CD4-positive, CD25-positive, alpha-beta regulatory T cell (primary cell): ENCODE data around the gene AGXT2. TPM values are rescaled to one million over a fixed set of nuclear protein-coding genes. Genes with fewer than 3 reads are reported as not detected.

Experiments
- ATAC-seq, 2 donors: fragments of 150-1000 bp; cut with Tn5 transposase; one replicate each; pipeline ENCODE4 v1.10.0; 2021; ENCODE audit warnings: low read depth in 2 of 2, moderate number of reproducible peaks in 2 of 2, moderate library complexity in 1 of 2
- DNase-seq, 3 donors: peaks; one replicate each; pipeline versions ENCODE4 v3.0.0 to v3.0.0-alpha.2; 2012 to 2022; ENCODE audit warnings: mixed read lengths in 1 of 3
- H3K27ac ChIP-seq: one replicate; pipeline ENCODE4 v1.7.0; 2013; ENCODE audit warnings: mild to moderate bottlenecking, low read length; ENCODE audit not compliant: insufficient read depth, poor library complexity, severe bottlenecking
- H3K27me3 ChIP-seq: one replicate; pipeline ENCODE4 v1.7.0; 2013; ENCODE audit warnings: low read length; ENCODE audit not compliant: control insufficient read depth, insufficient read depth
- H3K36me3 ChIP-seq: one replicate; pipeline ENCODE4 v1.7.0; 2013; ENCODE audit warnings: mild to moderate bottlenecking, low read length, moderate library complexity; ENCODE audit not compliant: control insufficient read depth, insufficient read depth
- H3K4me1 ChIP-seq: 2 replicates; pipeline ENCODE4 v1.7.0; 2013; ENCODE audit warnings: mild to moderate bottlenecking, low read length; ENCODE audit not compliant: insufficient read depth, control insufficient read depth, poor library complexity, severe bottlenecking
- H3K4me3 ChIP-seq: one replicate; pipeline ENCODE4 v1.7.0; 2013; ENCODE audit warnings: low read depth, mild to moderate bottlenecking, low read length, moderate library complexity
- H3K9me3 ChIP-seq, 2 experiments: 1 replicate in 1 of 2; 2 replicates in 1 of 2; pipeline ENCODE4 v1.7.0; 2013; ENCODE audit warnings: low read length in 2 of 2, mild to moderate bottlenecking in 1 of 2, moderate library complexity in 1 of 2; ENCODE audit not compliant: control insufficient read depth in 2 of 2
- H3K27ac Mint-ChIP-seq, 3 donors: one replicate each; pipeline ENCODE4 v1.8.0; 2020 to 2022; ENCODE audit warnings: mild to moderate bottlenecking in 3 of 3, mixed read lengths in 3 of 3, moderate library complexity in 2 of 3
- H3K27me3 Mint-ChIP-seq: one replicate; pipeline ENCODE4 v1.8.0; 2022; ENCODE audit warnings: mild to moderate bottlenecking, mixed read lengths
- H3K36me3 Mint-ChIP-seq: one replicate; pipeline ENCODE4 v1.8.0; 2020; ENCODE audit warnings: mixed read lengths
- H3K4me1 Mint-ChIP-seq, 4 donors: one replicate each; pipeline ENCODE4 v1.8.0; 2020 to 2022; ENCODE audit warnings: mixed read lengths in 4 of 4, mild to moderate bottlenecking in 1 of 4
- H3K4me3 Mint-ChIP-seq, 4 donors: one replicate each; pipeline ENCODE4 v1.8.0; 2020 to 2022; ENCODE audit warnings: mild to moderate bottlenecking in 4 of 4, mixed read lengths in 4 of 4, moderate library complexity in 3 of 4
- H3K9me3 Mint-ChIP-seq, 7 donors: one replicate each; pipeline ENCODE4 v1.8.0; 2020 to 2022; ENCODE audit warnings: mixed read lengths in 7 of 7, mild to moderate bottlenecking in 3 of 7, moderate library complexity in 2 of 7
- polyA plus RNA-seq, 4 donors: library from polyadenylated mRNA; unstranded; fragments of 300-500 nt; fragmentation: Illumina TruSeq; gene quantifications; one replicate each; pipeline ENCODE4 v1.2.3, GENCODE V29; 2021
- total RNA-seq: library from RNA; stranded (reverse); gene quantifications from one replicate; pipeline ENCODE4 v1.2.3, GENCODE V29; 2022

The AGXT2 gene
- total and polyA plus RNA-seq, 5 donors from 2014 or later, result not detected

DNA sequence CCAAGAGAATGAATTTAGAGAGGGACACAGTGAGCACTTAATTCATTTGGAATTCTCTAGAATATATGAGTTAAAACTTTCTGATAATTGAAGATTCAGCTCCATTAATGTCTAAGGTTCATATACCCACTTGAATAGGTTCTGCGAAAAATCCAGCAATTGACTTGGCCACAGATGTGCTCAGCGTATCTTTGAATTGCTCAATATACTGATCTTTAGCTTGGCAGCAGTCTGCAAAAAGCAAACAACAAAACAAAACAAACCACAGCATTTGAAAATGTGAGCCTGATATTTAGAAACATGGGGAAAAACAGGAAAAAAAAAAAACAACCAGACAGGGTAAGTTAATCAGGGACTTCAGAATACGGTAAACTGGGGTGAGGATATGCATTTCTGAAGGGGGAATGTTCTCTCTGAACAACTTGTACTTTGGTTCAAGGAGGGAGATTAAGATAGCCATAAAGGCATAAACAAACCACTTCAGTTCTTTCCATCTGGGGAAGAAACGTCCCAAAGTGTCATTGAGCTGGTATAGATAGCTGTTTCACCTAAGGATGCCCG lies 21.4 kb downstream of the AGXT2 start:
- Mint-ChIP-seq H3K27ac (no peak overlapping the region), H3K4me3 (no peak overlapping the region), H3K9me3 (no peaks in the 10 kb centered on the region), H3K36me3 (no peaks in the 10 kb centered on the region), H3K4me1 (no peaks in the 10 kb centered on the region), H3K27me3 (peaks cover 16% of the 10 kb centered on the region)
- ATAC-seq (no peak), DNase-seq (no peak)
- Histone ChIP-seq H3K36me3 (no peaks in the 10 kb centered on the region), H3K4me3 (no peak overlapping the region), H3K4me1 (no peaks in the 10 kb centered on the region), H3K27ac (no peak overlapping the region), H3K9me3 (no peaks in the 10 kb centered on the region), H3K27me3 (peaks cover 3% of the 10 kb centered on the region)

DNA sequence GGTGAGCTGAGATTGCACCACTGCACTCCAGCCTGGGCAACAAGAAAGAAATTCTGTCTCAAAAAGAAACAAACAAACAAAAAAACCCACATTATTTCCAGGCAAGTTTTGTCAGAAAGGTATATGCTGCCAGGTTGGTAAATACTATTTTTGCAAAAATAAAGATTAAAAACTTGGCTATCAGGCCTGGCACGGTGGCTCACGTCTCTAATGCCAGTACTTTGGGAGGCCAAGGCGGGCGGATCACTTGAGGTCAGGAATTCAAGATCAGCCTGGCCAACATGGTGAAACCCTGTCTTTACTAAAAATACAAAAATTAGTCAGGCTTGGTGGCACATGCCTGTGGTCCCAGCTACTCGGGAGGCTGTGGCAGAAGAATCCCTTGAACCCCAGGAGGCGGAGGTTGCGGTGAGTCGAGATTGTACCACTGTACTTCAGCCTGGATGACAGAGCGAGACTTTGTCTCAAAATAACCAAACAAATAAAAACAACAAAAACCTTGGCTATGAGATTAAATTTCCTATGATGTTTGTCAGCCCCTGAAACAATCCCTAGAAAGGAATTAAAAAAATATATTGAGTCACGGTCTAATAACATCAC lies 22.7 kb downstream of the AGXT2 start:
- DNase-seq (no peak), ATAC-seq (no peak)
- Mint-ChIP-seq H3K9me3 (no peaks in the 10 kb centered on the region), H3K4me1 (no peaks in the 10 kb centered on the region), H3K4me3 (no peak overlapping the region), H3K27me3 (peaks cover 7% of the 10 kb centered on the region), H3K36me3 (no peaks in the 10 kb centered on the region), H3K27ac (no peak overlapping the region)
- H3K27ac ChIP-seq, result no peak overlapping the region
- no peaks in the 10 kb centered on the region for H3K4me1 ChIP-seq
- peaks cover 3% of the 10 kb centered on the region for H3K27me3 ChIP-seq
- no peaks in the 10 kb centered on the region for H3K36me3 ChIP-seq
- no peaks in the 10 kb centered on the region for H3K9me3 ChIP-seq
- no peak overlapping the region for H3K4me3 ChIP-seq

DNA sequence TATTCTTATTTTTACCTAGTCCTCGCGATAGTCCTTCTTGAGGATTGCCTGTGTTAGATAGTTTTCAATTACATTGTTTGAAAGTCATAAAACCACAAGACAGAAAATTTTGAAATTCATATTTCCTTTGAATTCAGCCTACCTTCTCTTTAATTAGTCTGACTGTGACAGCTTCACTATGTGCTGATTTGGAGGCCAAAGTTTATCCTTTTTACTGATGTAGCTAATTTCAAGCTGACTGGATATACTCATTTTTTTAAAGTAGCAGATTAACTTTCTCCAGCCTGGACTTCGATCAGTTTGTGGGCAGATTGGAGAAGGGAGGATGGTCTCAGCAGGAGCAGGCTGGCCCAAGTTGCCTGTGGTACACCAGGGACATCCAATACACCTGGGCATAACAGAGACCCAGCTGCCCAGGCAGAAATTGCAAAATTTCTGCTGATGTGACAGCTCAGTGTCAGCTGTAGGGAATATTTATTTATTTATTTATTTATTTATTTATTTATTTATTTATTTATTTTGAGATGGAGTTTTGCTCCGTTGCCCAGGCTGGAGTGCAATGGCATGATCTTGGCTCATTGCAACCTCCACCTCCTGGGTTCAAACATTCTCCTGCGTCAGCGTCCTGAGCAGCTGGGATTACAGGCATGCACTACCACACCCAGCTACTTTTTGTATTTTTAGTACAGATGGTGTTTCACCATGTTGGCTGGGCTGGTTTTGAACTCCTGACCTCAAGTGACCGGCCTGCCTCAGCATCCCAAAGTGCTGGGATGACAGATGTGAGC lies 24.2 kb downstream of the AGXT2 start:
- no peaks in the 10 kb centered on the region for H3K9me3 Mint-ChIP-seq
- Histone ChIP-seq H3K27ac (no peak overlapping the region), H3K36me3 (no peaks in the 10 kb centered on the region), H3K4me1 (no peaks in the 10 kb centered on the region), H3K9me3 (no peaks in the 10 kb centered on the region), H3K27me3 (peaks cover 1% of the 10 kb centered on the region), H3K4me3 (no peak overlapping the region)
- no peaks in the 10 kb centered on the region for H3K36me3 Mint-ChIP-seq
- ATAC-seq, result no peak
- peaks cover 7% of the 10 kb centered on the region for H3K27me3 Mint-ChIP-seq
- DNase-seq, result no peak
- H3K4me1 Mint-ChIP-seq, result no peaks in the 10 kb centered on the region
- no peak overlapping the region for H3K4me3 Mint-ChIP-seq
- H3K27ac Mint-ChIP-seq, result no peak overlapping the region

DNA sequence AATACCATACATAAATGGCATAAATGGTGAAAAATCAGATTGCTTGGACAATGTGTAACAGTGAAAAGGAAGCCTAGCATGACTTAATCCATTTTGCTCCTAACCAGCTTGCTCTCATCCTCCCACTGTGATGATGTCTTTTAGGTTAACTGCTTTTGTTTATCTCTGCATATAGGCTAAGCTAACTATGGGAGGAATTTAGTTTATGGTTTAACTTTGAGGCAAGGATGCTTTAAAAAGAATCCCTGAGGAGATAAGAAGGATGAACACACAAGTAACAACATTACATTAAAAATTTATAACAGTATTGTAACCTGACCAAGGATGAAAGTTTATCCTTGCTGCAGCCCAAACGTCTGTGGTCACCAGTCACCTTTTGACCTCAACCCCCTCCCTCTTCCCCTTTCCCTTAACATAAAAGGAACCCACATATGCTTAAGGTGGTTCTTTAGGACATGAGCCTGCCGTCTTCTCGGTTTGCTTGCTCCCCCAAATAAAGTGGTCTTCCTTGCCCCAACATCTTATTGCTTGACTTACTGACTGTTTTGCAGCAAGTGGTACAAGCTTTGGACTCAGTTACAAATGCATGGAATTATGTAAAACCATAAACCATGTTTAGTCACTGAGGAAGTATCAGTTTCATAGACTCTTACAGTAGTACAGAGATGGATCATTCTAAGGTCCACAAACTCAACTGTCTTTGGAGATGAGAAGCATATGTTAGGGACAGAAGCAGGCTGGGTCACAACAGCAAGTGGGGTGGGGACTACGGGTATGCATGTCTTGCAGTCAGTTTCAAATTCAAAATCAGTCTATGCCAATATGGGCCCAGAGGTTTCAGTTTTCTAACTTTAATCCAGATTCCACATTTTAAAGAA lies 31.3 kb downstream of the AGXT2 start:
- DNase-seq, result no peak
- no peaks in the 10 kb centered on the region for H3K9me3 ChIP-seq

DNA sequence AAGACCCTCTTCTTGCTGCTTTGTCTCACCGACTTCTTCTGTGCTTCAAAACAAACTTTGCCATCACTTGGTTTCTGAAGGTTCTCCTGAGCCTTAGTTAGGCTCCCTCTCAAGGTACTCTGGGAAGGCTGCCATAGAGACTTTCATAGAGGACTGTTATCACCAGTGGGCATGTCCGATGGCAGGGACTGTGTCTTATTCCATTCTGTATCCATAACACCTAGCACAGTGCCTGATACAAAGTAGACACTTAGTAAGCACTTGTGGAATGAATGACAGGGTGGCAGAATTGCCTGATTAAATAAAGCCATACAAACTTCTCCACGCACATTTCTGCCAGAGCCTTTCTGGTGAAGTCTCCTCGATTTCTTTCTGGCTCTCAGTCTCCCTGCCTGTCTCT lies 32.7 kb downstream of the AGXT2 start:
- no peak for ATAC-seq
- Histone ChIP-seq H3K27ac (no peak overlapping the region), H3K4me3 (no peak overlapping the region), H3K36me3 (no peaks in the 10 kb centered on the region), H3K9me3 (no peaks in the 10 kb centered on the region), H3K4me1 (no peaks in the 10 kb centered on the region), H3K27me3 (no peaks in the 10 kb centered on the region)
- Mint-ChIP-seq H3K27me3 (peaks cover under 1% of the 10 kb centered on the region), H3K4me1 (no peaks in the 10 kb centered on the region), H3K4me3 (no peak overlapping the region), H3K36me3 (no peaks in the 10 kb centered on the region), H3K9me3 (peaks cover 0 to 7% (median 2%) of the 10 kb centered on the region in 7 donors), H3K27ac (no peak overlapping the region)
- no peak for DNase-seq

More for the DNA sequence above, 31.3 kb downstream of the AGXT2 start:
- Mint-ChIP-seq H3K27me3 (no peaks in the 10 kb centered on the region), H3K4me3 (no peak overlapping the region), H3K27ac (no peak overlapping the region), H3K9me3 (peaks cover 0 to 7% (median 2%) of the 10 kb centered on the region in 7 donors), H3K4me1 (no peaks in the 10 kb centered on the region), H3K36me3 (no peaks in the 10 kb centered on the region)
- Histone ChIP-seq H3K27me3 (no peaks in the 10 kb centered on the region), H3K4me3 (no peak overlapping the region), H3K4me1 (no peaks in the 10 kb centered on the region), H3K36me3 (no peaks in the 10 kb centered on the region), H3K27ac (no peak overlapping the region)
- ATAC-seq, result no peak

DNA sequence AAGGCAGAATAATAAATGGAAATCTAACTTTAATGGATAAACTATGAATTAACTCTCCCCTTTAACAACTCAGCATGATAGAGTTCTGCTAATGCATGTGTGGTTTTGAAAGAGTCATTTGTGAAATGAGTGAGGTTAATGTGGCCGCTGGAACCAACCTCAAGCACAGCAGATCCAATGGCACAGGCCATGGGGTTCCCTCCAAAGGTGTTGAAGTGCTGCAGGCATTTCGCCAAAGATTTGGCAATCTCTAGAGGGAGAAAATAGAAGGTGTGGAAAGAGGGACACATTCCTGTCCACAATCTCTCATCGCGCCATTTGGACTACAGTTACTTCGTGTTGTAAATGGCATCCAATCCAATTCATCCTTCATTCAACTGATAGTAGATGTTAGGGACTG lies 35.0 kb downstream of the AGXT2 start:
- H3K36me3 ChIP-seq, result no peaks in the 10 kb centered on the region
- H3K4me3 ChIP-seq, result no peak overlapping the region
- H3K4me3 Mint-ChIP-seq, result no peak overlapping the region
- H3K27me3 Mint-ChIP-seq, result peaks cover 8% of the 10 kb centered on the region
- H3K4me1 ChIP-seq, result no peaks in the 10 kb centered on the region
- H3K27ac ChIP-seq, result no peak overlapping the region
- no peak overlapping the region for H3K27ac Mint-ChIP-seq
- ATAC-seq (no peak), DNase-seq (no peak)
- no peaks in the 10 kb centered on the region for H3K36me3 Mint-ChIP-seq
- H3K9me3 ChIP-seq, result no peaks in the 10 kb centered on the region
- peaks cover 5% of the 10 kb centered on the region for H3K27me3 ChIP-seq
- peaks cover 0 to 5% (median 1%) of the 10 kb centered on the region in 7 donors for H3K9me3 Mint-ChIP-seq
- no peaks in the 10 kb centered on the region for H3K4me1 Mint-ChIP-seq

DNA sequence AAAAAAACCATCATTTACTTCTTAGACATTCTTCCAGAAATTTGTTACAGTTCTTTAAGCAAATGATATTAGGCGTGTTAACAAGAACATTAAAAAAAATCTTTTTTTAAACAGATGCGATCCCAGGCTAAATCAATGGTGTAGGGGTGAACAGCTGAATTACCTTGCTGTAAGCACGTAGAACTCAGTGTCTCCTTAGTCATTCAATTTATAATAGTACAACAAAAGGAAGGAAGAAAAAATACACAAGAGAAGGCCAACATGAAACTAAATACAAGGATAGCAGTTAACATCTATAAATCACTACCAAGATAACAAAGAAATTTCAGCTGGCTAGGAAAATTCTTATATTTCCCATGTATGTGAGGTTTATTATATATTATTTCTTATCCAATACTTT lies 35.4 kb downstream of the AGXT2 start:
- Histone ChIP-seq H3K4me1 (no peaks in the 10 kb centered on the region), H3K36me3 (no peaks in the 10 kb centered on the region), H3K9me3 (no peaks in the 10 kb centered on the region), H3K27ac (no peak overlapping the region), H3K27me3 (peaks cover 5% of the 10 kb centered on the region), H3K4me3 (no peak overlapping the region)
- Mint-ChIP-seq H3K27me3 (peaks cover 8% of the 10 kb centered on the region), H3K4me1 (no peaks in the 10 kb centered on the region), H3K36me3 (no peaks in the 10 kb centered on the region), H3K27ac (no peak overlapping the region), H3K9me3 (peaks cover 0 to 5% (median 0%) of the 10 kb centered on the region in 7 donors), H3K4me3 (no peak overlapping the region)
- DNase-seq (no peak), ATAC-seq (no peak)
